LNCAP (cell line): ENCODE results near the gene MAN2B1.

Source experiments
- CTCF ChIP-seq: fragments of 450-650 bp; IDR thresholded peaks from 2 replicates; pipeline ENCODE4 v1.5.1; 2017; ENCODE audit warnings: mild to moderate bottlenecking

Gene MAN2B1

GRCh38 chr19:12695514-12695913 is 29.0 kb upstream of the MAN2B1 start:
- TF ChIP-seq CTCF, result no peak

GRCh38 chr19:12695096-12695495 is 28.6 kb upstream of the MAN2B1 start:
- no peak for TF ChIP-seq CTCF

GRCh38 chr19:12694641-12695040 is 28.1 kb upstream of the MAN2B1 start:
- no peak for TF ChIP-seq CTCF

GRCh38 chr19:12692960-12693359 is 26.4 kb upstream of the MAN2B1 start:
- no peak for TF ChIP-seq CTCF

- TF ChIP-seq CTCF, result no peak
Observed at GRCh38 chr19:12689581-12690216, 23.2 kb upstream of the MAN2B1 start.

GRCh38 chr19:12689012-12689411 is 22.5 kb upstream of the MAN2B1 start:
- TF ChIP-seq CTCF, result no peak

- no peak for TF ChIP-seq CTCF
Observed at GRCh38 chr19:12687496-12688196, 21.1 kb upstream of the MAN2B1 start, which contains the start of gene GNG14. TSS of gene GNG14 (plus strand) at chr19:12687998. CDS start at chr19:12688049, 51 bp downstream.
